OCI-LY3 (cell line): ENCODE data around the gene OR14A16.

Experiments used
- H2AFZ ChIP-seq: fragments of 200-600, 300-600 bp; shearing (Covaris generic); 2 replicates; pipeline ENCODE4 v1.6.0; 2014; ENCODE audit warnings: antibody characterized with exemption, low read depth, low read length
- H3K27ac ChIP-seq: fragments of 200-600, 300-600 bp; sonication (generic); 2 replicates; pipeline ENCODE4 v1.5.1; 2014; ENCODE audit warnings: mild to moderate bottlenecking, low read length, moderate library complexity, mixed read lengths
- H3K27me3 ChIP-seq: fragments of 200-600, 300-600 bp; sonication (generic); 2 replicates; pipeline ENCODE4 v1.6.1; 2014; ENCODE audit warnings: low read depth, low read length, mixed read lengths
- H3K36me3 ChIP-seq: fragments of 200-600, 300-600 bp; sonication (generic); replicated peaks from 2 replicates; pipeline ENCODE3; 2014; ENCODE audit warnings: low read depth, low read length, mixed read lengths
- H3K4me1 ChIP-seq: fragments of 300-600, 200-600 bp; sonication (generic); 2 replicates; pipeline ENCODE4 v1.6.1; 2014; ENCODE audit warnings: low read length, mixed read lengths
- H3K4me2 ChIP-seq: fragments of 200-600, 300-600 bp; sonication (generic); 2 replicates; pipeline ENCODE4 v1.6.1; 2014; ENCODE audit warnings: low read length, mixed read lengths
- H3K4me3 ChIP-seq: fragments of 300-600, 200-600 bp; sonication (generic); 2 replicates; pipeline ENCODE4 v1.5.1; 2014; ENCODE audit warnings: antibody characterized with exemption, mild to moderate bottlenecking, low read length, moderate library complexity
- H3K79me2 ChIP-seq: fragments of 300-600, 200-600 bp; shearing (Covaris generic); 2 replicates; pipeline ENCODE4 v1.6.1; 2014; ENCODE audit warnings: mild to moderate bottlenecking, low read length, mixed read lengths
- H3K9ac ChIP-seq: fragments of 300-600, 200-600 bp; shearing (Covaris generic); 2 replicates; pipeline ENCODE4 v1.6.0; 2014; ENCODE audit warnings: mild to moderate bottlenecking, low read length, moderate library complexity
- H3K9me3 ChIP-seq: fragments of 200-600, 300-600 bp; shearing (Covaris generic); 2 replicates; pipeline ENCODE4 v1.6.1; 2014; ENCODE audit warnings: low read length, mixed read lengths; ENCODE audit not compliant: insufficient read depth
- H4K20me1 ChIP-seq: fragments of 200-600, 300-600 bp; sonication (generic); 2 replicates; pipeline ENCODE4 v1.6.1; 2016; ENCODE audit warnings: low read length, mixed read lengths; ENCODE audit not compliant: insufficient read depth
- EZH2phosphoT487 ChIP-seq: fragments of 200-600 bp; shearing (Covaris generic); IDR thresholded peaks from 2 replicates; pipeline ENCODE4 v1.6.1; 2018; ENCODE audit warnings: antibody characterized with exemption, mixed run types, low read depth
- TF ChIP-seq, protein P1 (sequence below): fragments of 200-600, 300-600 bp; sonication (generic); IDR thresholded peaks from 2 replicates; pipeline ENCODE4 v1.5.1; 2014; ENCODE audit warnings: antibody characterized with exemption, low read length, low read depth

OR14A16 gene

GRCh38 chr1:247843411-247843810 is 19.5 kb upstream of the OR14A16 start:
- H3K27ac ChIP-seq: no peak overlapping the region
- no peaks in the 10 kb centered on the region for H3K79me2 ChIP-seq
- H3K36me3 ChIP-seq: no peaks in the 10 kb centered on the region
- H3K4me2 ChIP-seq: no peak overlapping the region
- H3K4me1 ChIP-seq: no peaks in the 10 kb centered on the region
- H3K9me3 ChIP-seq: no peaks in the 10 kb centered on the region
- H3K9ac ChIP-seq: no peak overlapping the region
- H2AFZ ChIP-seq: no peak overlapping the region
- H4K20me1 ChIP-seq: no peaks in the 10 kb centered on the region
- peaks cover 8% of the 10 kb centered on the region; the same call in 1 of the 2 replicates for H3K27me3 ChIP-seq
- TF ChIP-seq, protein P1, sequence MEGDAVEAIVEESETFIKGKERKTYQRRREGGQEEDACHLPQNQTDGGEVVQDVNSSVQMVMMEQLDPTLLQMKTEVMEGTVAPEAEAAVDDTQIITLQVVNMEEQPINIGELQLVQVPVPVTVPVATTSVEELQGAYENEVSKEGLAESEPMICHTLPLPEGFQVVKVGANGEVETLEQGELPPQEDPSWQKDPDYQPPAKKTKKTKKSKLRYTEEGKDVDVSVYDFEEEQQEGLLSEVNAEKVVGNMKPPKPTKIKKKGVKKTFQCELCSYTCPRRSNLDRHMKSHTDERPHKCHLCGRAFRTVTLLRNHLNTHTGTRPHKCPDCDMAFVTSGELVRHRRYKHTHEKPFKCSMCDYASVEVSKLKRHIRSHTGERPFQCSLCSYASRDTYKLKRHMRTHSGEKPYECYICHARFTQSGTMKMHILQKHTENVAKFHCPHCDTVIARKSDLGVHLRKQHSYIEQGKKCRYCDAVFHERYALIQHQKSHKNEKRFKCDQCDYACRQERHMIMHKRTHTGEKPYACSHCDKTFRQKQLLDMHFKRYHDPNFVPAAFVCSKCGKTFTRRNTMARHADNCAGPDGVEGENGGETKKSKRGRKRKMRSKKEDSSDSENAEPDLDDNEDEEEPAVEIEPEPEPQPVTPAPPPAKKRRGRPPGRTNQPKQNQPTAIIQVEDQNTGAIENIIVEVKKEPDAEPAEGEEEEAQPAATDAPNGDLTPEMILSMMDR: no peak
- no peak for TF ChIP-seq EZH2phosphoT487
- no peak overlapping the region for H3K4me3 ChIP-seq

GRCh38 chr1:247841796-247842195 is 17.9 kb upstream of the OR14A16 start, which contains the start of gene OR11L1:
Gene OR11L1 (minus strand): TSS chr1:247841896. CDS start chr1:247841896, 0 bp downstream.
- TF ChIP-seq, protein P1: no peak
- no peak for TF ChIP-seq EZH2phosphoT487
- no peaks in the 10 kb centered on the region for H4K20me1 ChIP-seq
- no peak within 1 kb of the TSS for H3K4me3 ChIP-seq
- H3K9me3 ChIP-seq: no peaks in the 10 kb centered on the region
- H3K4me2 ChIP-seq: no peak within 1 kb of the TSS
- H3K9ac ChIP-seq: no peak within 1 kb of the TSS
- H3K79me2 ChIP-seq: no peaks in the 10 kb centered on the region
- H3K27ac ChIP-seq: no peak within 1 kb of the TSS
- no peak within 1 kb of the TSS for H2AFZ ChIP-seq
- H3K4me1 ChIP-seq: no peaks in the 10 kb centered on the region
- H3K36me3 ChIP-seq: no peaks in the 10 kb centered on the region
- peaks cover 8% of the 10 kb centered on the region; the same call in 1 of the 2 replicates for H3K27me3 ChIP-seq

- Histone ChIP-seq H3K4me1 (no peaks in the 10 kb centered on the region), H3K36me3 (no peaks in the 10 kb centered on the region), H3K9ac (no peak overlapping the region), H4K20me1 (no peaks in the 10 kb centered on the region), H3K27me3 (peaks cover 8% of the 10 kb centered on the region; the same call in 1 of the 2 replicates), H3K4me3 (no peak overlapping the region), H2AFZ (no peak overlapping the region), H3K79me2 (no peaks in the 10 kb centered on the region), H3K9me3 (no peaks in the 10 kb centered on the region), H3K4me2 (no peak overlapping the region), H3K27ac (no peak overlapping the region)
- TF ChIP-seq, protein P1: no peak
- TF ChIP-seq EZH2phosphoT487: no peak
These were observed 16.9 kb upstream of the OR14A16 start for GRCh38 chr1:247840818-247841217.

- TF ChIP-seq, protein P1: peak; percentile 10; the same call in 1 of the 2 replicates
- TF ChIP-seq EZH2phosphoT487: no peak
- no peaks in the 10 kb centered on the region for H3K27me3 ChIP-seq
- H3K79me2 ChIP-seq: no peaks in the 10 kb centered on the region
- no peak overlapping the region for H3K4me3 ChIP-seq
- no peak overlapping the region for H3K9ac ChIP-seq
- H3K36me3 ChIP-seq: no peaks in the 10 kb centered on the region
- H3K4me2 ChIP-seq: no peak overlapping the region
- H3K4me1 ChIP-seq: no peaks in the 10 kb centered on the region
- no peak overlapping the region for H3K27ac ChIP-seq
- no peaks in the 10 kb centered on the region for H3K9me3 ChIP-seq
- no peak overlapping the region for H2AFZ ChIP-seq
- H4K20me1 ChIP-seq: no peaks in the 10 kb centered on the region
These were observed 9.7 kb upstream of the OR14A16 start for GRCh38 chr1:247833601-247834000.
